BE2C (cell line): ENCODE data around the gene ETS2.

Source experiments
- DNase-seq: peaks from one replicate; pipeline ENCODE4 v3.0.0-alpha.2; 2020
- H3K27me3 ChIP-seq: fragments of 250-450 bp; sonication (Bioruptor Pico); 2 replicates; pipeline ENCODE4 v1.5.1; 2020; ENCODE audit warnings: mild to moderate bottlenecking
- H3K36me3 ChIP-seq: fragments of 250-450 bp; sonication (Bioruptor Pico); 2 replicates; pipeline ENCODE4 v1.5.1; 2020; ENCODE audit warnings: mild to moderate bottlenecking
- H3K4me1 ChIP-seq: fragments of 250-450 bp; sonication (Bioruptor Pico); 2 replicates; pipeline ENCODE4 v1.5.1; 2020
- H3K4me3 ChIP-seq: 2 replicates; pipeline ENCODE4 v1.5.1; 2011; ENCODE audit warnings: low read depth, low read length
- H3K9me3 ChIP-seq: fragments of 250-450 bp; sonication (Bioruptor Pico); 2 replicates; pipeline ENCODE4 v1.5.1; 2020
- TF ChIP-seq, protein P1 (sequence below): IDR thresholded peaks from 2 replicates; pipeline ENCODE4 v1.5.1; 2012; ENCODE audit warnings: mild to moderate bottlenecking, low read depth, low read length

ETS2 gene

DNA sequence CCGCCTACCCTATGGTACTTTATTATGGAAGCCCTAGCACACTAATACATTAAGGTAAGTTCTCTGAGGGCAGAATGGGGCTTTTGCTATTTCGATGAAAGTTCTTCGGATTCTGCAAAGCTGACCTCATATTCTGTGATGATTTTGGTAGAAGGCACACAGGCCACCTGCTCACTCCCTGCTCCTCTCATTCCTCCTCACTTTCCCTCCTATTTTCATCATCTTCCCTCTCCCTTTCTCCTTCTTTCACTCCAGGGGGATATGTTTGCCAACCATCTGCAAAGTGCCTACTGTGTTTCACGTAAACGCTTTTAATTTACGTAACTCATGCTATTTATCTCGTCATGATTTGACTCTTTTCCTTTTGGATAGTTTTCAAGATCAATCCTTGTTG lies 45.0 kb upstream of the ETS2 start:
- Histone ChIP-seq H3K4me3 (no peak overlapping the region), H3K27me3 (no peaks in the 10 kb centered on the region; the same call in none of the 2 replicates), H3K36me3 (no peaks in the 10 kb centered on the region), H3K4me1 (peaks cover 4% of the 10 kb centered on the region; the same call in 1 of the 2 replicates), H3K9me3 (no peaks in the 10 kb centered on the region)
- TF ChIP-seq, protein P1, sequence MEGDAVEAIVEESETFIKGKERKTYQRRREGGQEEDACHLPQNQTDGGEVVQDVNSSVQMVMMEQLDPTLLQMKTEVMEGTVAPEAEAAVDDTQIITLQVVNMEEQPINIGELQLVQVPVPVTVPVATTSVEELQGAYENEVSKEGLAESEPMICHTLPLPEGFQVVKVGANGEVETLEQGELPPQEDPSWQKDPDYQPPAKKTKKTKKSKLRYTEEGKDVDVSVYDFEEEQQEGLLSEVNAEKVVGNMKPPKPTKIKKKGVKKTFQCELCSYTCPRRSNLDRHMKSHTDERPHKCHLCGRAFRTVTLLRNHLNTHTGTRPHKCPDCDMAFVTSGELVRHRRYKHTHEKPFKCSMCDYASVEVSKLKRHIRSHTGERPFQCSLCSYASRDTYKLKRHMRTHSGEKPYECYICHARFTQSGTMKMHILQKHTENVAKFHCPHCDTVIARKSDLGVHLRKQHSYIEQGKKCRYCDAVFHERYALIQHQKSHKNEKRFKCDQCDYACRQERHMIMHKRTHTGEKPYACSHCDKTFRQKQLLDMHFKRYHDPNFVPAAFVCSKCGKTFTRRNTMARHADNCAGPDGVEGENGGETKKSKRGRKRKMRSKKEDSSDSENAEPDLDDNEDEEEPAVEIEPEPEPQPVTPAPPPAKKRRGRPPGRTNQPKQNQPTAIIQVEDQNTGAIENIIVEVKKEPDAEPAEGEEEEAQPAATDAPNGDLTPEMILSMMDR, result no peak
- DNase-seq, result no peak

DNA sequence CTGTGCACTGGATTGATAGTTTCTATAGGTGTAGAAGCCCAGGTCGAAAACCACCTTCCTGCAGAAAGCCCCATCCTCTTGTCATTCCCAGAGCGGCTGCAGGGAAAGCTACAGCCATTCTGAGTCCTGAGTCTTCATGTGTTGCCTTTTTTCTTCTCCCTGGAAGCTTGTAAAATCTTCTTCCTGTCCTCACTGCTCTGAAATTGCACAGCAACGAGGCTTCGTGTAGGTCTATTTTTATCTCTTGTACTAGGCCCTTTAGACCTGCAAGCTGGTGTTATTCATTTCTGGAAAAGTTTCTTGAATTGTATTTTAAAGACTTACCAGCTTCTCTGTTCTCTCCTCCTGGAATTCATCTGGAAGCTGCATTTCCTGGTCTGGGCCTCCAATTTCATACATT lies 44.2 kb upstream of the ETS2 start:
- H3K4me1 ChIP-seq, result peaks cover 4% of the 10 kb centered on the region; the same call in 1 of the 2 replicates
- no peak for DNase-seq

DNA sequence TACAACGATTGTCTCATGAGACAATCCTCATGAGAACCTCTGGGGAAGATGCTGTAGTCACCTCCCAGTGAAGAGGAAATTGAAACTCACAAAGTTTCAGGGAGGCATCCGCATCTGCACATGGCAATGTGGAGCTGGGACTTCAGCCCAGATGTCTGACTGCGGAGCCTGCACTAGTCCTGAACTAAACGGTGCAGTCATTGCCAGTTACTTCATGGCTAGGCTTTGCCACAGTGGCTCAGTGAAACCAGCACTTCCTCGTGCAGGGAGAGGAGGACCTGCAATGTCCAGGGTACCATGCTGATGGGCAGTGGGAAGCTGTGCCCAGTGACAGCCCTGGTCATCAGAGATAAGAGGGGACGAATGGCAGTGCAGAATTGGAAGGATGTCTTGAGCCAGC lies 40.7 kb upstream of the ETS2 start:
- TF ChIP-seq, protein P1, result no peak
- no peak overlapping the region for H3K4me3 ChIP-seq
- no peaks in the 10 kb centered on the region for H3K36me3 ChIP-seq
- no peaks in the 10 kb centered on the region; the same call in none of the 2 replicates for H3K27me3 ChIP-seq
- no peak for DNase-seq
- H3K4me1 ChIP-seq, result no peaks in the 10 kb centered on the region
- H3K9me3 ChIP-seq, result peaks cover 3% of the 10 kb centered on the region; the same call in 1 of the 2 replicates

More for the DNA sequence above, 44.2 kb upstream of the ETS2 start:
- no peaks in the 10 kb centered on the region for H3K36me3 ChIP-seq
- TF ChIP-seq, protein P1, result no peak
- no peaks in the 10 kb centered on the region; the same call in none of the 2 replicates for H3K27me3 ChIP-seq
- peaks cover 3% of the 10 kb centered on the region; the same call in 1 of the 2 replicates for H3K9me3 ChIP-seq
- no peak overlapping the region for H3K4me3 ChIP-seq

DNA sequence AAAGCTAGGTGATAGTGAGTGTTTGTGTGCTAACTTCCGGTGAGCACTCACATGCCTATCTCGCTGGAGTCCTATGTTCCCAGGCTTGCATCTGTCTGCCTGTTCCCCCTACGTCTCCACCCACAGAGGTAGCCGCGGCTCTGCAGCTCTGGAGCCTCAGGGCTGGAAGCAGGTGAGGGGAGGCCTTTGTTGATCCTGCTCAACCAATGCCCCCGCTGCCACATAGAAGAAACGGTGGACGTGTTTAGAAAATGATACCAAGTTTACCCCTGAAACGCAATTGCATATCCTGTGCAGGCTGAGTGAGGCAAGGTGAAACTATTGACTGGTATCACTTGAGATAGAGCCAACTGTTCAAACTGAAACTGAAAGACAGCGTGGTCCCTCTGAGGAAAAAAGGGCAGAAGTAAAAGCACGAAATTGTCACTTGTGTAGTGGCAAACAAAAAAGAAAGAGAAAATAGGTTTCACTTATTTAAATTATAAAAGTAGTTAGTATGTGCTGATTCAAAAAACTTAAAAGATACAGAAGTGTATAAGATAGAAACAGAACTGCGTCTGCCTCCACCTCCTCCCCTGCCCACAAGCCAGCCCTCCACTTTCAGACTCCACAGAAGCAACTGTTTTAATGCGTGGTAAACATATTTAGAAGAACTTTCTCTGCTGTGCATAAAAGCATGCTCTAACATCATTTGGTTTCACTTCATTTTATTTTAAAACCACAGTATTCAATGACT lies 38.6 kb upstream of the ETS2 start:
- Histone ChIP-seq H3K36me3 (no peaks in the 10 kb centered on the region), H3K27me3 (no peaks in the 10 kb centered on the region; the same call in 1 of the 2 replicates), H3K4me3 (no peak overlapping the region), H3K4me1 (no peaks in the 10 kb centered on the region), H3K9me3 (peaks cover 3% of the 10 kb centered on the region; the same call in 1 of the 2 replicates)
- DNase-seq, result no peak
- TF ChIP-seq, protein P1, result no peak

DNA sequence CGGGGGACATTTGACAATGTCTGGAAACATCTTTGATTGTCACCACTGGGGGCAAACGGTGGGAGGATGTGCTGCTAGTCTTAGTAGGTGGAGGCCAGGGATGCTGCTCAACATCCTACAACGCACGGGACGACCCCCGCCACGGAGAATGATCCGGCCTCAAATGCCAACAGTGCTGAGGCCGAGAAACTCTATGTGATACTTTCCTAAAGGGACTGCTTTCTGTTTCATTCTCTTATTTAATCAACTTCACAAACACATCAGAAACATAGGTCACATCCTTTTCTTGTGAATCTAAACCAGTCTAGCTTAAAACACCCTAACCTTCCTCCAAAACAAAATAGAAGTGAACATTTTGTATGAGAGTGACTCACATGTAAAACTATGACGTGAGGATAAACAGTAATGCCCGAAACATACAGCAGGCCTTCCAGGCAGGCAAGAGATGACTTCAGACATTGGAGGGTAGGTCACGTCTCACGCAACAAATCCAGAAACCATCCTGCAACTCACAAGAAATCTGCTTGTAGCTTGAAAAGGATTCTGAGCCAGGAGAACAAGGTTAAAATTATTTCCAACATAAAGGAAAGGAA lies 37.2 kb upstream of the ETS2 start:
- Histone ChIP-seq H3K9me3 (peaks cover 3% of the 10 kb centered on the region; the same call in 1 of the 2 replicates), H3K4me1 (no peaks in the 10 kb centered on the region), H3K4me3 (no peak overlapping the region), H3K27me3 (no peaks in the 10 kb centered on the region; the same call in 1 of the 2 replicates), H3K36me3 (no peaks in the 10 kb centered on the region)
- no peak for DNase-seq
- TF ChIP-seq, protein P1, result no peak
